Activated naive CD4-positive, alpha-beta T cell treated with Interleukin-2 at 50 U/mL for 16 hours (primary cell): ENCODE measurements around the gene CEP128.

Source experiments
- DNase-seq: peaks from one replicate; pipeline ENCODE4 v3.0.0-alpha.2; 2020

Gene CEP128

GRCh38 chr14:80464531-80465149 lies 476.9 kb downstream of the CEP128 start:
- no peak for DNase-seq

DNA sequence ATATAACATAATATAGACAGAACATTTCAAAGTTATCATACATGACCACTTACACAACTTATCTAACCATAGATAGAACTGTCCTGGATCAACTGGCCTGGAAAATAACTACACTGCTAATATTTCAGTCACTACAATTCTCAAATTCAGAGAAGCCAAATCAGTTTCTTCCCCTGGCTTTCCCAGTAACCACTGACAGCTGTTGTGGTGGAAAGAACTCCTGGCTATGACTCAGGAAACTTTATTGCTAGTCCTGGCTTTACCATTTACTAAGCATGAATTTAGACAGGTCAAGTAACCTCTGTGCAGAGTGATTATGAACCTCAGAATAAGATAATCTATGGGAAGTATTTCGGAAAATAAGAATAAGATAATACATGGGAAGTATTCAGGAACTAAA lies 485.3 kb downstream of the CEP128 start:
- DNase-seq = no peak

GRCh38 chr14:80455031-80455430 lies 486.5 kb downstream of the CEP128 start:
- no peak for DNase-seq

- DNase-seq = no peak
Measured at GRCh38 chr14:80448267-80448666, 493.3 kb downstream of the CEP128 start.

DNA sequence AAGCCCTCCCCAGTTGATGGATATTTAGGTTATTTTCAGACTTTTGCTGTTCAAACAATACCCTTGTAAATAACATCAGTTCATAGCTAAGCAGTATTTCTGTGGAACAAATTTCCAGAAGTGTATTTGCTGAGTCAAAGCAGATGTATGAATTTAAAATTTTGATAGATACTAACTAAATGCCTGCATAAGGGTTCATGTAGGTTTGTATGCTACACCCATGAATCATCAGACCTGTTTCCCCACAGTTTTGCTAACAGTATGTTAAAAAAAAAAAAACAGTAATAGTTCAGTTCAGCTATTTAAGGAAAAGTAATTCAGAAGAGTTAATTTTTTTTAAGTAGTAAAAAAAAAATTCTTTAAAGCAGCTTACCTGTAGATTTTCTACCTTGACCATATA lies 494.1 kb downstream of the CEP128 start:
- no peak for DNase-seq
